HG02623 (cell line): ENCODE measurements around the gene CDC42EP1.

Source experiments
- ATAC-seq: cut with Tn5 transposase; IDR thresholded peaks from one replicate; pipeline ENCODE4 v1.9.1; 2021; ENCODE audit warnings: moderate library complexity; ENCODE audit not compliant: unreplicated experiment

CDC42EP1 gene

DNA sequence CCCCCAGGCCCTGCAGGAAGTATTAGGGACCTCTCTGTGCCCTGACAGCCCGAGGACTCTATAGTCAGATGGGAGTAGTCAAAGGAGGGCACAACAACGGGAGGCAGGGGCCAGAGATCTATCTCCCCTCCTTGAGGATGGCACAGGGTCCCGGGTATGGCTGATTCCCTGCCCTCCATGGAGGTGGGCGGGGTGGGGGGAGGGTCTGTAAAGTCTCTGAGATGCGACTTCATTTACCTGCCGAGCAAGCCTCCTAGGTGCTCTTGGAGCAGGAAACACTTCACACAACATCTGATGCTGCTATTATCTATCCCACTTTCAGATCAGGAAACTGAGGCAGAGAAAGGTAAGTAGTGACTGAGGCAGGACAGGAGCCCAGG, 769 bp upstream of the CDC42EP1 start:
- no peak for ATAC-seq

DNA sequence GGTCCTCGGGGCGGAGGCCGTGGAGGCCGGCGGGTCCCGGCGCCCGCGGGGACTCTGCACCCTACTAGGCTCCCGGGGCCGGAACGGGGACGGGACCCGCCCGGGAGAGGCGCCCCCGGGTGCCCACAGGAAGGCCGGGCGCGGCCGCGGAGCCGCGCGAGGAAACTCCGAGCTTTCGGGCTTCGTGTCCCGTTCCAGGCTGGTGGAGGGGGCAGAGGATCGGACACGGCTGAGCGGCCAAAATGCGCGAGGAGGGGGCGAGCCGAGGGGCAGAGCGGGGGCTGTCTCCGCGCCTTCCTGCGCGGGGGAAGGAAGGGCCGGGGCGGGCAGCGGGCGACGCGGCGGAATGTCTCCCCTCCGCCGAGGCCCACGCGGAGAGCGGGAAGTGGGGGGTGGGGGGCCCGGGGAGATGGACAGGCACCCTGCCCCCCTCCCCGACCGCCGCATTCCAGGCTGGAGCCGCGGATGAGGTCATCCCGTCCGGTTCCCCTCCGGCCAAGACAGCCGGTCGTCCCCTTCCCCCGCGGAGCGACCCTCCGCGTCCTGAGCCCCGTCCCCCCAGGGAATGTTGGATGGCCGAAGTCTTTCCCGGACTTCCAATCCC, 430 bp downstream of the CDC42EP1 start:
- no peak for ATAC-seq

GRCh38 chr22:37561212-37562048, 1.1 kb downstream of the CDC42EP1 start:
- no peak for ATAC-seq

DNA sequence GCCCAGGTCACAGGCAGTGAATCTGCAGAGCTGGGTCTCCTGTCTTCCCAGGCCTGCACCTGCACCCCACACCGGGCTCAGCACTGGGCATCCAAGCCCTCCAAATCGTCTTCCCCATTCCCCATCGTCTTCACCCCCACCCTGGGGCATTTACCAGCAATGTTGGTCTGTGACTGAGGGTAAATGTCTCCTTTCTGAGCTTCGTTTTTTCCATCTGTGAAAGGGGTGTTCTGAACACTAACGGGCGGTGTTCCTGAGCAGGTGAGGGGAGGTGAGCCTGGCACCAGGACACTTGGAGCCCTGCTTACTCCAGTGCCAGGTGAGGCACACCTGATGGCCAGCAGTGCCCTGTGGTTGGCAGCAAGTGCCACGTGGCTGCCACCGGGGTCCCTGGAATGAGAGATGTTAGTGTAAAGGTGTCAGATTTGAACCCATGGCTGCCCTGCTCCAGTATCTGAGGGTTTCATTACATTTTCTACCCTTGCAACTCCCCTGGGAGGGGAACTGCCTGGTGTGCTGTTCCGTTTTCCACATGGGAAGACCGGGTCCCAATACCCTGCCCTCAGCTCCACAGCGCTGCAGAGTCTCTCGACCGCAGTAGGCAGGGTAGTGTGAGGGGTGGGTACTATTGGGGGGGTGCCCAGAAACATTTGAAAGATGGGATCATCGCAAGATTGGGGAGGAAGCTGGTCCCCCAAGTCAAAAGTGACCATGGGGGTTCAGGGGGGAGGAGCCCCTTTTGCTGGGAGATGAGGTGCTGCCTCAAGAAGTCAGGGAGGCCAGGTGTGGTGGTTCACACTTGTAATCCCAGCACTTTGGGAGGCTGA, 2.0 kb downstream of the CDC42EP1 start:
- ATAC-seq, result no peak

DNA sequence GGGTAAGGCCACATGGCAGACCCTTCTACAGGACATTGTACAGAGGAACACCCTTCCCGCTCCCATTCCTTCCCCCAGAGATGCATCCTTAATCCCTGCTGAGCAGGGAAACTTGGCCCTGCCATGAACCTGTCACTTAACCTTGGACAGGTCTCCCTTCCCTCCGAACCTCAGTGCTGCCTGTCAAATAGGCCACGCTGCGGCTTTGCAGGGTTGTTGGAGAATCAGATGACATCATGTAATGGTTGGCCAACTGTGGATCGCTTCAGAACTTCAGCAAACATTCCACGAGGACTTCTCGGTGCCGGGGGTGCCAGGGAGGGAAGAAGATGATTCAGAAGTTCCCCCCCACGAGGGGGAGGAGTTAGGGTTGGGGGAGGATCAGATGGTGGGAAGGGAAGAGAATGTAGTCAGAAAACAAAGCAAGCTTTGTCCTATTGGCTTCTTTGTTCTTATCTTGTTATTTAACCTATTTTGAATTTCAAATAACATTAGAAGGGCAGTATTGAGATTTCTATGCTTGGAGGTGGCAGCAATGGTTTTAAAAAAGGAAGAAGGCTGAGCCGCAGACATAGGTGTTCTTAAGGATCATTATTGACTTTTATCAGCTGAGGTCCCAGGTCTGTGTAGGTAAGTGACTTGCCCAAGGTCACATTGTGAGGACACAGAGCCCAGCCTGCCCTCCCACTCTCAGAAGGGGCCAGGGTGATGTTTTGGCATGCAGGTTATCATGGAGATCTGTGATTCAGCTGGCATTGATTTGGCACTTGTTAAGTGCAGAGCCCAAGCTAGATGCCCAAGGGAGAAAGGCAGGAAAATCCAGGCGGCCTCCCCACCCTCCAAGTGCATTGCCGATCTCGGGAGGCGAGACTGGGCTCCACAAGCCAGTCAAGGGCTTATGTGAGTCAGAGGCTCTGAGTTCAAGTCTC, 3.1 kb downstream of the CDC42EP1 start:
- ATAC-seq, result no peak

DNA sequence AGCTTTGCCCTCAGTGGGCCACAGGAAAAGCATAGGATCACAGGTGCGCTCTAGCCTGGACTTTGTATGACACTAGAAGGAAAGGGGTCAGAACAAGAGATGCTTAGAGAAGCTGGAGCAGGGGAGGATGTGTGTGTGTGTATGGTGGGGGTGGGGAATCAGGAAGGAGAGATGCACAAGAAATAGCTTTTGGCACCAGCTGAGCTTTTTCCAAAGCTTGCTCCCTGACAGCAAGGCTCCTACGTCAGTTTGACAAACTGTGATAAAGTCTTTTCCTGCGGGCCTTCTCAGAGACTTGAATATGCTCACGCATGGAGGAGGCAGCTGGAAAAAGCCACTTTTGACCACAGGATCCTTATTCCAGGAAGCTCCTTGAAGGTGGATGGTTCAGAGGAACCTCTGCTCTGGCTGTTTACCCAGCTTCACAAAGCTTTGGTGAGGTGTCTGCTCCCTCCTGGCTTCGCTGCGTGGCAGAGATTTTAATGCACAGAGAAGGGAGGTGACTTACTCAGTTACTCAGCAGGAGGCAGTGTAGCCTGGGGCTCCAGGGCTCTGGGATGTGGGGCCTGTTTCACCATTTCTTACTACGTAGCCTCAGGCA, 3.9 kb downstream of the CDC42EP1 start:
- ATAC-seq, result no peak

DNA sequence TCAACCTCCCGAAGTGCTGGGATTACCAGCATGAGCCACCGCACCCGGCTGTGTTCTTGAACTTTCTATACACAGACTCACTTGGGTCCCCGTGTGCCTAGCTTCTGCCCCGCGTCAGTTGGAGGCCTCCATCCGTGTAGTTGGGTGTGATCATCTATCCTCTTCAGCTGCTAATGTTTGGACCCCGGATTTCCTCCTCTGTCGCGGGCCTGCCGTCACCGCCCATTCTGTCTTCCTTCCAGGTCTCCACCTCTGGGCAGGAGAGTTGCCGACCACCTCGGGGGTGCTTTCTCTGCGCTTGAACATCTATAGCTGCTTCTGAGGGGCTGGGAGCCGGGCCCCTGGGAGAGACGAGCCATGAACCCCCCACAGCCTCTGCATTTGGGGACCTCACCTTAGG, 5.5 kb downstream of the CDC42EP1 start:
- ATAC-seq, result no peak

DNA sequence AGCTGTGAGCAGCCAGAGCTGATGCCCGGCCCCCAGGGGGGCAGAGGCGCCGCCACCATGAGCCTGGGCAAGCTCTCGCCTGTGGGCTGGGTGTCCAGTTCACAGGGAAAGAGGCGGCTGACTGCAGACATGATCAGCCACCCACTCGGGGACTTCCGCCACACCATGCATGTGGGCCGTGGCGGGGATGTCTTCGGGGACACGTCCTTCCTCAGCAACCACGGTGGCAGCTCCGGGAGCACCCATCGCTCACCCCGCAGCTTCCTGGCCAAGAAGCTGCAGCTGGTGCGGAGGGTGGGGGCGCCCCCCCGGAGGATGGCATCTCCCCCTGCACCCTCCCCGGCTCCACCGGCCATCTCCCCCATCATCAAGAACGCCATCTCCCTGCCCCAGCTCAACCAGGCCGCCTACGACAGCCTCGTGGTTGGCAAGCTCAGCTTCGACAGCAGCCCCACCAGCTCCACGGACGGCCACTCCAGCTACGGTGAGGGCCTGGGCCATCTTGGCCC, 6.1 kb downstream of the CDC42EP1 start:
- no peak for ATAC-seq

DNA sequence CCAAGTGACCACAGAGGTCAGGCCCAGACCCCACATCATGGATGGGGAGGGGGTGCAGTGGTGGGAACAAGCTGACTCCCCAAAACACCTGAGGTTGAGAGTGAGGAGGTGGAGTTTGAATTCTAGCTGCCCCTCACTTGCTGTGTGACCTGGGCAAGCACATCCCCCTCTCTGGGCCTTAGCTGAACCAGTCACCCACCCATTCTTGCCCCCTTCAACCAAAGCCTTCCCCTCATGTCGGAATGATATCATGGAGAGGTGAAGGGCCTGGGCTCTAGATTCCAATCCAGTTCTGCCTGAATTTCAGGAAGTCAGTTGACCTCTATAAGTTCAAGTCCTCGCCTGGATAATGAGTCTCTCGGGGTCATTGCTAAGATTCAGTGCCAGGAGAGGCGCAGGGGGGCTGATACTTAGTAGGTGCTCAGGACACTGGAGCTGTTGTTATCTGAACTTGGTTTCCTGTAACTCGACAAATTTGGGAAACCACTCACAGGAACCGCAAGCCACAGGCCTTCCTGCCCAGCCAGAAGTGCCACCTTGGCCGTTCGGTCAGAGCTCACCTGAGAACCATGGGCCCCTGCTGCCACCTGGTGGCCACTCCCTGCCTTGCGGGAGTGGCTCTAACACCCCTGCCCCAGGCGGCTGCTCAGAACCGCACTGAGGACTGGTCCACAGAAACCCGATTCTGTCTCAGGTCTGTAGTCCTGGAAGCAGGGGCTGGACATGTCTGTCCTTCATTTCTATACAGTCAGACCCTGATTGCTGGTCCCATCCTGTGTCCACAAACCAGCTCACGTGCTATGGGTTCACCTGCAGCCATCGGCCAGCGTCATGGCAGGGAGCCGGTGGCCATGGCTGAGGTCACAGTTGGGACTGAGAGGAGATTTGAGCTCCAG, 6.9 kb downstream of the CDC42EP1 start:
- ATAC-seq, result no peak

- no peak for ATAC-seq
Measured at GRCh38 chr22:37568012-37568411, 7.7 kb downstream of the CDC42EP1 start.

DNA sequence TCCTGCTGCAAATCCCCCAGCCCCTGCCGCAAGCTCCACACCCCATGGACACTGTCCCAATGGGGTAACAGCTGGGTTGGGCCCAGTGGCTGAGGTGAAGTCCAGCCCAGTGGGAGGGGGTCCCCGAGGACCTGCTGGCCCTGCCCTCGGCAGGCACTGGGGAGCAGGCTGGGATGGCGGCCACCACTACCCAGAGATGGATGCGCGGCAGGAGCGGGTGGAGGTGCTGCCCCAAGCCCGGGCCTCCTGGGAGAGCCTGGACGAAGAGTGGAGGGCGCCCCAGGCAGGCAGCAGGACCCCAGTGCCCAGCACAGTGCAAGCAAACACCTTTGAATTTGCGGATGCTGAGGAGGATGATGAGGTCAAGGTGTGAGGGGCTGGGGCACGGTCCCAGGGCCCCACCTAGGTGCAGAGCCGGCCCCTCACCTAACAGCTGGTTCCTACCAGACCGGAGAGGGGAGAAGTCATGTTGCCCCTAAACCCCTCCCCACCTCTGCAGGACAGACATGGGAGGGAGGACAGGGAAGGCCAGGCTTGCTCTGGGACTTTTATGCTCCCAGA, 8.2 kb downstream of the CDC42EP1 start:
- ATAC-seq, result no peak

DNA sequence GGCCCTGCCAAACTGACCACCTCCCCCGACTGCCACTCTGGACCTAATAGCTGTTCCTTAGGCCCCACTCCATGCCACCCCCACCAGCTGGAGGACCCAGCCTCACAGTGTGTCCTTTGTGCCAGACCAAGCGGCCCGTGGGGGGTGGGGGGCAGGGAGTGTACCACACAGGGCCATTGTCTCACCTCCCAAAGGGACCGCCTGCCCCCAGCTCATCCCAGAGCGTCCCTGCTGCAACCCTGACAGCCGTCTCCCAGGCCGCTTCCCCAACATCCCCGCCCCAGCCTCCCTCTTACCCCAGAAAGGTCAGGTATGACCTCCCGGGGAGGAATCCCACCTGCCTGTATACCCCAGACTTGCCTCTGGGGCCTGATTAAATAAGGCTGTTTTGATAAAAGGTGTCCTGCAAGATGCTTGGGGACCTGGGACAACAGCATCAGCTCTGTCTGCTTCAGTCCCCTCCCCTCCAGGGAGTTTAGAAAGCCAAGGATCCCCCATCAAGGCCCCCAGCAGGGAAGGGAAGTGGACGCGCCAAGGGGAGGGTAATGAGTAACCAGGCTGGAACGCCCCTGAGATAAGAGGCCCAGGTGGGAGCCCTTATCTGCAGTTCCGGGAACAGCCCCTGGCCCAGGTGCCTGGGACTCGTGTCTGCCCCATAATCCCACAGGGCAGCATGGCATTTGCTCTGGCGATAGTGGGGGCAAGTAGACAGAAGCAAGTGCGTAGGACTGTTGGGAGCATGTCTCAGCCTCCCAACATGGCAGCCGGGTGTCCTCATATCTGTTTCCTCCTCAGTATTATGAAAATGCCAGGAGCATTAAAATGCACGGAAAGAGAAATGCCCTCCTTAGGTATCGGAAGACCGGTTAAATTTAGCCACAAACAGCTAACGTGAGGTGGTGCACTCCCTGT, 9.0 kb downstream of the CDC42EP1 start:
- no peak for ATAC-seq

- no peak for ATAC-seq
Measured at GRCh38 chr22:37569921-37570660, 9.8 kb downstream of the CDC42EP1 start.

GRCh38 chr22:37570661-37570976, 10.3 kb downstream of the CDC42EP1 start:
- ATAC-seq, result no peak

GRCh38 chr22:37571258-37571991, 11.1 kb downstream of the CDC42EP1 start:
- no peak for ATAC-seq

DNA sequence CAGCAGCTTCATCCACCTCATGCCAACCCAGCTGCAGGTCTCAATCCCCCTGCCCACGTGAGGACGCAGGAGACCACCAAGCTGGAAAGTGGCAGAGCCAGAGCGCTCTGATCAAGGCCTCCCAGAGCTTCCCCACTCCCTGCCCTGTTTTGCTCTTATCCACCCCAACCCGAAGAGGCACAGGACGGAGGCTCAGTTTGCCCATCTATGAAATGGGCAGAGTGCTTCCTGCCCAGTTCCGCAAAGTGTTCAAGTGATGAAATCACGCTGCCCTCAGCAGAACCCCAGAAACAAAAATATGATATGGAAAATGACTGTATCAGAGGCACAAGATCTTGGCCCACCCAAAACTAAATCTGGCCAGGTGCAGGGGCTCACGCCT, 11.7 kb downstream of the CDC42EP1 start:
- ATAC-seq, result no peak
